Transverse colon (tissue), 4 donors: ENCODE measurements around the gene PDLIM7.

Experiments
- CTCF ChIP-seq, 5 experiments: fragments of 200-600 bp in 3 of 5; fragments of 450-650 bp in 2 of 5; sonication (generic) in 3 of 5; IDR thresholded peaks; 1 replicate in 2 of 5; 2 replicates in 3 of 5; pipeline ENCODE4 v1.5.1; 2016 to 2017; ENCODE audit warnings: antibody characterized with exemption in 5 of 5, inconsistent platforms in 3 of 5, mild to moderate bottlenecking in 2 of 5, moderate library complexity in 1 of 5
- EP300 ChIP-seq: sonication (generic); formaldehyde crosslinking; IDR thresholded peaks from one replicate; pipeline ENCODE4 v1.6.1; 2017; ENCODE audit warnings: antibody characterized with exemption, low read depth
- POLR2A ChIP-seq: fragments of 450-650 bp; IDR thresholded peaks from one replicate; pipeline ENCODE4 v1.6.1; 2016; ENCODE audit warnings: antibody characterized with exemption, mild to moderate bottlenecking, moderate library complexity
- POLR2AphosphoS5 ChIP-seq, 3 donors: sonication (generic); formaldehyde crosslinking; IDR thresholded peaks; one replicate each; pipeline ENCODE4 v1.6.1; 2016; ENCODE audit warnings: antibody characterized with exemption in 3 of 3

GRCh38 chr5:177489119-177489716, 8.2 kb downstream of the PDLIM7 start:
- no peak for TF ChIP-seq EP300
- TF ChIP-seq POLR2AphosphoS5 (IDR thresholded peaks at IDR 0.05): no peak
- peak in 4 of 5 experiments; percentile 12 to 24 (median 24) for TF ChIP-seq CTCF (IDR thresholded peaks at IDR 0.05)
- TF ChIP-seq POLR2A: no peak
